Esophagus squamous epithelium (tissue), 5 donors: ENCODE results near the gene CLEC10A. TPM values are rescaled to one million over a fixed set of nuclear protein-coding genes. Genes with fewer than 3 reads are reported as not detected.
"Not testable (repeated sequence)": the region's sequence is repeated elsewhere in the genome, so short reads cannot be mapped to it uniquely, and the experiment has no call there.

Source experiments
- DNase-seq: peaks from one replicate; lab custom pipeline; 2025; lab: John Stamatoyannopoulos, UW
- H3K27ac ChIP-seq, 4 donors: fragments of 200-600 bp; sonication (generic); one replicate each; pipeline ENCODE4 v1.5.1; 2016 to 2019; ENCODE audit warnings: mild to moderate bottlenecking in 1 of 4
- H3K27me3 ChIP-seq, 4 donors: fragments of 200-600 bp; sonication (generic); 1 replicate in 3 of 4; 2 replicates in 1 of 4; pipeline versions ENCODE4 v1.5.1 to v1.6.0; 2017 to 2021; ENCODE audit warnings: antibody characterized with exemption in 1 of 4
- H3K36me3 ChIP-seq, 3 donors: fragments of 200-600 bp; sonication (generic); one replicate each; pipeline ENCODE4 v1.5.1; 2016 to 2019
- H3K4me1 ChIP-seq, 3 donors: fragments of 200-600 bp; sonication (generic); one replicate each; pipeline ENCODE4 v1.5.1; 2017 to 2019
- H3K4me3 ChIP-seq, 4 donors: fragments of 200-600 bp; sonication (generic); 1 replicate in 3 of 4; 2 replicates in 1 of 4; pipeline ENCODE4 v1.5.1; 2016 to 2019; ENCODE audit warnings: mild to moderate bottlenecking in 2 of 4, moderate library complexity in 1 of 4
- H3K9me3 ChIP-seq, 3 donors: fragments of 200-600 bp; sonication (generic); one replicate each; pipeline ENCODE4 v1.5.1; 2016 to 2019
- CTCF ChIP-seq, 6 experiments: fragments of 450-650 bp in 4 of 6; fragments of 200-600 bp in 2 of 6; sonication (generic) in 2 of 6; IDR thresholded peaks; one replicate each; pipeline ENCODE4 v1.5.1; 2016 to 2019; ENCODE audit warnings: antibody characterized with exemption in 6 of 6, mild to moderate bottlenecking in 4 of 6, moderate library complexity in 4 of 6
- POLR2A ChIP-seq, 4 donors: fragments of 450-650 bp; IDR thresholded peaks; one replicate each; pipeline ENCODE4 v1.6.1; 2017; ENCODE audit warnings: antibody characterized with exemption in 4 of 4, mild to moderate bottlenecking in 4 of 4, moderate library complexity in 3 of 4
- WGBS, 2 donors: methylation state at CpG; one replicate each; pipeline ENCODE4 v1.1.5; 2018; 5-methylcytosine and 5-hydroxymethylcytosine counted together
- intact Hi-C: fragments of 100-400 bp; cut with DNase I; formaldehyde crosslinking; loops from one replicate; pipeline ENCODE4 v1.15.0; 2022
- total RNA-seq, 4 donors: library from RNA; depleted of rRNA; stranded (reverse); fragments of >200 nt; gene quantifications; one replicate each; pipeline ENCODE4 v1.1.0, GENCODE V29; 2016
- donor health status: DM: yes; HTN: yes; CAD: no.

CLEC10A gene
- total RNA-seq, 4 donors from 2014 or later: 0.40 to 10.6 (median 4.0) TPM

- TF ChIP-seq CTCF (IDR thresholded peaks at IDR 0.05) (no peak), POLR2A (IDR thresholded peaks at IDR 0.05) (no peak)
- WGBS, 2 donors: 77 to 84% methylated on average over 13 of the region's 13 CpGs
- no peaks in the 10 kb centered on the region for H3K9me3 ChIP-seq
- DNase-seq: no peak
- intact Hi-C loops: no loop called here
- peaks cover 0 to 31% (median 0%) of the 10 kb centered on the region in 4 donors for H3K27me3 ChIP-seq
- no peak overlapping the region for H3K27ac ChIP-seq
- H3K4me3 ChIP-seq: no peak overlapping the region
- H3K36me3 ChIP-seq: no peaks in the 10 kb centered on the region
- no peaks in the 10 kb centered on the region for H3K4me1 ChIP-seq
Measured at GRCh38 chr17:7098802-7099459, 18.9 kb upstream of the CLEC10A start.

- Histone ChIP-seq H3K4me1 (no peaks in the 10 kb centered on the region), H3K36me3 (no peaks in the 10 kb centered on the region), H3K27me3 (peaks cover 0 to 25% (median 0%) of the 10 kb centered on the region in 4 donors), H3K27ac (no peak overlapping the region), H3K9me3 (no peaks in the 10 kb centered on the region), H3K4me3 (no peak overlapping the region)
- DNase-seq: no peak
- WGBS, 2 donors: 64 to 71% methylated on average over 5 of the region's 5 CpGs
- TF ChIP-seq CTCF (IDR thresholded peaks at IDR 0.05): no peak
- no peak for TF ChIP-seq POLR2A (IDR thresholded peaks at IDR 0.05)
- intact Hi-C loops: no loop called here
Measured at GRCh38 chr17:7097940-7098339, 17.9 kb upstream of the CLEC10A start.

GRCh38 chr17:7095625-7096024 is 15.6 kb upstream of the CLEC10A start:
- WGBS, 2 donors: 93 to 95% methylated on average over 1 of the region's 1 CpG
- no peak for DNase-seq
- intact Hi-C loops: no loop called here
- TF ChIP-seq CTCF (IDR thresholded peaks at IDR 0.05): no peak
- TF ChIP-seq POLR2A (IDR thresholded peaks at IDR 0.05): no peak
- Histone ChIP-seq H3K9me3 (no peaks in the 10 kb centered on the region), H3K27ac (no peak overlapping the region), H3K4me1 (no peaks in the 10 kb centered on the region), H3K27me3 (peaks cover 0 to 2% (median 0%) of the 10 kb centered on the region in 4 donors), H3K36me3 (no peaks in the 10 kb centered on the region), H3K4me3 (no peak overlapping the region)

- peak overlapping the region in 1 of 4 donors; percentile 47 for H3K27ac ChIP-seq
- no peak for DNase-seq
- H3K9me3 ChIP-seq: no peaks in the 10 kb centered on the region
- intact Hi-C loops: no loop called here
- no peaks in the 10 kb centered on the region for H3K27me3 ChIP-seq
- no peak overlapping the region for H3K4me3 ChIP-seq
- TF ChIP-seq POLR2A (IDR thresholded peaks at IDR 0.05): no peak
- no peak for TF ChIP-seq CTCF (IDR thresholded peaks at IDR 0.05)
- H3K4me1 ChIP-seq: no peaks in the 10 kb centered on the region
- H3K36me3 ChIP-seq: no peaks in the 10 kb centered on the region
- 72 to 79% methylated on average over 10 of the region's 10 CpGs for WGBS, 2 donors
Measured at GRCh38 chr17:7094652-7095019, 14.6 kb upstream of the CLEC10A start.

- DNase-seq, H3K4me3 ChIP-seq, intact Hi-C loops, H3K27me3 ChIP-seq, H3K9me3 ChIP-seq, H3K36me3 ChIP-seq, H3K27ac ChIP-seq: not testable (repeated sequence)
- peaks cover 0 to 19% (median 0%) of the 10 kb centered on the region in 3 donors for H3K4me1 ChIP-seq
- WGBS, 2 donors: 74 to 81% methylated on average over 20 to 28 of the region's 28 CpGs
Measured at GRCh38 chr17:7091311-7092005, 11.4 kb upstream of the CLEC10A start.

GRCh38 chr17:7089570-7089969 is 9.5 kb upstream of the CLEC10A start:
- H3K27me3 ChIP-seq, H3K36me3 ChIP-seq, H3K4me3 ChIP-seq, intact Hi-C loops, H3K9me3 ChIP-seq, H3K27ac ChIP-seq, DNase-seq: not testable (repeated sequence)
- WGBS, 2 donors: 62 to 70% methylated on average over 6 of the region's 6 CpGs
- H3K4me1 ChIP-seq: peaks cover 0 to 21% (median 0%) of the 10 kb centered on the region in 3 donors

GRCh38 chr17:7088442-7088841 is 8.4 kb upstream of the CLEC10A start:
- H3K27me3 ChIP-seq, H3K36me3 ChIP-seq, H3K27ac ChIP-seq, DNase-seq, intact Hi-C loops, H3K9me3 ChIP-seq, H3K4me3 ChIP-seq: not testable (repeated sequence)
- 52 to 60% methylated on average over 2 to 3 of the region's 4 CpGs for WGBS, 2 donors
- peaks cover 0 to 32% (median 0%) of the 10 kb centered on the region in 3 donors for H3K4me1 ChIP-seq
